Activated T-helper 9 cell treated with anti-CD3 and anti-CD28 coated beads, Interleukin-2, amount 50 U/mL, for 16 hours (primary cell): ENCODE measurements around the gene OR10G4.
"Not testable (repeated sequence)": the region's sequence is repeated elsewhere in the genome, so short reads cannot be mapped to it uniquely, and the experiment has no call there.

ENCODE experiments used
- DNase-seq: peaks from one replicate; pipeline ENCODE4 v3.0.0-alpha.2; 2020; ENCODE audit warnings: low read depth

OR10G4 gene, protein sequence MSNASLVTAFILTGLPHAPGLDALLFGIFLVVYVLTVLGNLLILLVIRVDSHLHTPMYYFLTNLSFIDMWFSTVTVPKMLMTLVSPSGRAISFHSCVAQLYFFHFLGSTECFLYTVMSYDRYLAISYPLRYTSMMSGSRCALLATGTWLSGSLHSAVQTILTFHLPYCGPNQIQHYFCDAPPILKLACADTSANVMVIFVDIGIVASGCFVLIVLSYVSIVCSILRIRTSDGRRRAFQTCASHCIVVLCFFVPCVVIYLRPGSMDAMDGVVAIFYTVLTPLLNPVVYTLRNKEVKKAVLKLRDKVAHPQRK

DNA sequence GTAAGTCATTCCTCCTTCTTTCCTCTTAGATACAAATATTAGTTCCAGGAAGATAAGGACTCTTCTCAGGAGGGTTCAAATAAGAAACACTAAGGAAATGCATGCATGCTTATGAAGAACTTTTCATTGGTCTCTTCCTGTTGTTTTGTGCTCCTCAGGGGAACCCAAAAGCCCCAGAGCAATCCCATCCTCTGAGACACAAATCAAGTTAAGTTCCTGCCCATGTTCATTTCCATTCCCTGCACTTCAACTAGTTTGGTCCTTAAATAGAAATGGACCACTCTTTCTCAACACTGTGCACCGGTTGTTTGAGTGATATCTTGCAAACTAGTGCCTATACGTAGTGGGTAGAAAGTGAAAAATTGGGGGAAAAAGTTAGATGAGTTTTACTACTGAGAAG is at the start of gene OR10G4:
Gene OR10G4 (plus strand): TSS at position 301 of the 400 bp plus-strand sequence. CDS start 2,578 bp downstream, outside the sequence.
- DNase-seq: no peak

DNA sequence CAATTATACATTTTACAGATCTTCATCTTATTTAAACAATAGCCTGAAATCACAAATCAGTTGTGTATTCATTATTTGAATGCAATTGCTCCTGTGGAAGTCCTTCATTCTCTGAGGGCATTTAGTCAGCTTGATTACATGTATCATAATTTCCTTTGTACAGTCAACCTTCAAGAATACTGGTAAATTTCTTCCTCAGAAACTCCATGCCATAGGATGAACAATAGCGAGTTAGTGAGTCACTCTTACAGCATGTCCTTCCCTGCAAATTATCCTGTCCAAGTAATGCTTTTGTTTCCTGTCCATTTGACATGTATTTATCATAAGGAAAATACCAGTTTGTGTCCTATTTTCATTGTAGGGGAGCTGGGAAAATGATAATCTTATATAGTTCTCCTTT is 39.0 kb upstream of the OR10G4 start:
- DNase-seq: no peak

DNA sequence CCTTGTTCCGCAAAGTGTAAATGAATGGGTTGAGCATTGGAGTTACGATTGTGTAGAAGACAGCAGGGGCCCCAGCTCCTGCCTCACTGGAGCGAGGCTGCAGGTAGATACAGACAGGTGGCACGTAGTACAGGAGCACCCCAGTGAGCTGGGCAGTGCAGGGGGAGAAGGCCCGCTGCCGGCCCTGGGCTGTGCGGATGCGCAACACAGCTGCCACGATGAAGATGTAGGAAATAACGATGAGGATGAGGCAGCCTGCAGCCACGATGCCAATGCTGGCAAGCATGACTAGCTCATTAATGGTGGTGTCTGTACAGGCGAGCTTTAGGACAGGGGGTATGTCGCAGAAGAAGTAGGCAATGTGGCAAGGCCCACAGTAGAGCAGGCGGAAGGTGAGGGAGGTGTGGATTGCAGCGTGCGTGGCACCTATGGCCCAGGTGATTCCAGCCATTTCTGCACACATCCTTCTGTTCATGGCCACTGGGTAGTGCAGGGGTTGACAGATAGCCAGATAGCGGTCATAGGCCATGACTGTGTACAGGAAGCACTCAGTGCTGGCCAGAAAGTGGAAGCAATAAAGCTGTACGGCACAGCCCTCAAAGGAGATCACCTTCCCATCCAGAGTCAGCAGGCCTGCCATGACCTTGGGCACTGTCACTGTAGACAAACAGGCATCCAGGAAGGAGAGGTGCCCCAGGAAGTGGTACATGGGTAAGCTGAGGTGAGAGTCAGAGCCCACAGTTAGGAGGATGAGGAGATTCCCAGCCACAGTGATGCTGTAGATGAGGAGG is 35.8 kb upstream of the OR10G4 start:
- no peak for DNase-seq

DNA sequence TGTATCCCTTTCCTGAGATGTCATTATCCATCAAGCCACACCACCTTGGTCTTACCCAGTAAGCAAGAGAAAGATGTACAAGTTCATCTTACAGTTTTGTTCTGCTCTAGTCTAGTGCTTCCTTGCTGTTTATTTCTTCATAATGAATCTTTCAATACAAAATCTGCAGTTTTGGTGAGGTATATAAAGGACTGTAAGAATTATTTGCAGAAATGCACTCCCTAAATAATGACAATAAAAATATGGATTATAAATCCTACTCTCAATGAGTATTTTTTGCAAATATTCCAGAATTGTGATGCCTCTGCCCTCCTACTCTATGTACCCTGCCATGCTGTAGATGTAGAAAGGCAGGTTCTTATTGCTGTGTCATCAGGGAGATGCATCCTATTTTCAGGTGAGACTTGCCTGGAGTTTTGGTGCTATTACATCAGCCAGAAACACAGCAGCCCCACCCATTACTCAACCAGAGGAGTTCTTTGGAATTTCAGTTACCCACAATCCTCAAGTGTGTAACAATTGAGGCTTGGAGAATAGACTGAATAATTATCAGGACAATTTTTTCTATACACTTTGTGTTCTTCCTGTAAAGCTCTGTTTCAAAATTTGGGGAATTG is 35.0 kb upstream of the OR10G4 start, which contains the start of gene OR10S1:
Gene OR10S1 (minus strand): TSS at position 51 of the 617 bp plus-strand sequence. CDS start 117 bp downstream, outside the sequence.
- no peak for DNase-seq

DNA sequence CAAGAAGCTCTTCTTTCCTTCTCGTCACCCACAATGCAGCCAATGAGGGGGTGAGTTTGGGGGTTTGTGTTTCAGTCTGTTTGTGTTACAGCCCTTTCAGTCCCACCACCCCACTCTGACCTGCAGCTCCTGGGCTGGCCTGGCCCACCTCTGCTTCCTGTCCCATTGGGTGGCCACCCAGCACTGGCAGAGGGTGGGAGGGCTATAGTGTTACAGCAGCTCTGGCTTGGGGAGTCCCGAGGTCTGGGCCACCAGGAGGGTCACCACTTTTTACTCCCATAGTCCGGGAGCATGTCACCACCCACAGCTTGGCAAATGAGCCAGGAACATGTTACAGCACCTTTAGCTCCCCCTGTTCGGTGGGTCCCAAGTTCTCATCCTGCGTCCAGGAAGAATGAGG is 33.5 kb upstream of the OR10G4 start:
- DNase-seq: no peak

DNA sequence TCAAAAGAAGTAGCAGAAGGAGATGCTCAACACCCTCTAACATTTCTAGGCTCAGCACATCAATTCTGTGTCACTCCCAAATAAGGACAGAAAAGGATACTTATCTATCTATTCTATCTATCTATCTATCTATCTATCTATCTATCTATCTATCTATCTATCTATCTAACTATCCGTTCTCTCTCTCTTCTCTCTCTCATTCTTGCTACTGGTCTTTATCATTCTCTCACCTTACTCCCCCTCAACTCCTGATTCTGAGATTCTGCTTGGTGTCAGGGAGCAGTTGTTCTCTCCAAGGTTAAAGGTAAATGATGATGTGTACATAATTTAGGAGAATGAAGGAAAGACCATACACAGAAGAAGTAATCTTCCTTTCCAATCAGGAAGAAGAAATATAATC is 17.7 kb upstream of the OR10G4 start, which contains the start of gene OR10G6:
Gene OR10G6 (minus strand): TSS at position 43 of the 400 bp plus-strand sequence. CDS start 0 bp downstream, at position 43.
- no peak for DNase-seq

DNA sequence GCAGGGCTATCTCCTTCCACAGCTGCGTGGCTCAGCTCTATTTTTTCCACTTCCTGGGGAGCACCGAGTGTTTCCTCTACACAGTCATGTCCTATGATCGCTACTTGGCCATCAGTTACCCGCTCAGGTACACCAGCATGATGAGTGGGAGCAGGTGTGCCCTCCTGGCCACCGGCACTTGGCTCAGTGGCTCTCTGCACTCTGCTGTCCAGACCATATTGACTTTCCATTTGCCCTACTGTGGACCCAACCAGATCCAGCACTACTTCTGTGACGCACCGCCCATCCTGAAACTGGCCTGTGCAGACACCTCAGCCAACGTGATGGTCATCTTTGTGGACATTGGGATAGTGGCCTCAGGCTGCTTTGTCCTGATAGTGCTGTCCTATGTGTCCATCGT is 3.0 kb downstream of the OR10G4 start:
- not testable (repeated sequence) for DNase-seq

DNA sequence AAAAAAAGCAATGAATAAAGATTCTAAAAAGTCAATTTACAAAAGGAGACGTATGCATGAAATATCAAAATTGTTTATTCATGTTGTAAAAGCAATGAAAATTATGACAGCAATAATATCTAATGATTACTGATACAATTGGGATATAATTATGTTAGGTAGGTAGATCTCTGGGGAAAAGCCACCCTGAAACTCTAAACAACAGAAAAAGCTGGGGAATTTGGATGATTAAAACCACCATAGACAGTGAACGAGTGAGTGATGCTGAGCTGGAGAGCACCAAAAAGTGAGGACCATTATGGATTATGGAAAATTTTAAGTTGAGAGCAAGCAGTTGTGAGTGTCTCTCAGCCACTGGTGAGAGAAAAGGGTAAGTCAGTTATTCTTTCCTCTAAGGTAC is 13.7 kb downstream of the OR10G4 start, which contains the start of gene OR10G8:
Gene OR10G8 (plus strand): TSS at position 301 of the 400 bp plus-strand sequence. CDS start 2,825 bp downstream, outside the sequence.
- no peak for DNase-seq

DNA sequence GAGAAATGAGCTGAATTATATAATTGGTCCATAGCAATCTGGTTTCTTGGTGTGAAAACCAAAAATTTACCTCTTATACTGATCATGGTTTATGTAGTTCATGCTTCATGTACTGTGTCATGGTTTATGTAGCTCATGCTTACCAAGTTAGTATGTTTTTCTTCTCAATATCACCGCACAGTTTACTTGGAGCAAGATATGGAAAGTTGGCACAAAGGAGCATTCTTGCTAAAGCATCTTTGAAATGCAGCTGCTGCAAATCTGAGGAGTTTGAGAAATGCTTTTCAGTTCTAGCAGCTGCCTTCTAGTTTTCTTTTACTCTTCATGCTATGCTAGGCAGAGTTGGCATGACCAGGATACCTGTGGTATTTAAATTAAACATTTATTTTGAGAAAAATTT is 23.9 kb downstream of the OR10G4 start:
- DNase-seq: no peak

DNA sequence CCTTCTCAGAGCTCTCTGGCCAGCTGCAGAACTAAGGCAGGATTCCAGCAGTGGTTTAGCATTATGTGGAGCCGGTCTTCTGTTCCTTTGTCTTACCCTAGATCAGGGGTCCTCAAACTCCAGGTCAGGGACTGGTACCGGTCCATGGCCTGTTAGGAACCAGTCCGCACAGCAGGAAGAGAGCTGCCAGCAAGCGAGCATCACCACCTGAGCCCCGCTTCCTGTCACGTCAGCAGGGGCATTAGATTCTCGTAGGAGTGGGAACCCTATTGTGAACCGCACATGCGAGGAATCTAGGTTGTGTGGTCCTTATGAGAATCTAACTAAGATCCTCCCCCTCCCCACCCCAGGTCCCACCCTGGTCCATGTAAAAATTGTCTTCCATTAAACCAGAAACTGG is 26.8 kb downstream of the OR10G4 start:
- no peak for DNase-seq

DNA sequence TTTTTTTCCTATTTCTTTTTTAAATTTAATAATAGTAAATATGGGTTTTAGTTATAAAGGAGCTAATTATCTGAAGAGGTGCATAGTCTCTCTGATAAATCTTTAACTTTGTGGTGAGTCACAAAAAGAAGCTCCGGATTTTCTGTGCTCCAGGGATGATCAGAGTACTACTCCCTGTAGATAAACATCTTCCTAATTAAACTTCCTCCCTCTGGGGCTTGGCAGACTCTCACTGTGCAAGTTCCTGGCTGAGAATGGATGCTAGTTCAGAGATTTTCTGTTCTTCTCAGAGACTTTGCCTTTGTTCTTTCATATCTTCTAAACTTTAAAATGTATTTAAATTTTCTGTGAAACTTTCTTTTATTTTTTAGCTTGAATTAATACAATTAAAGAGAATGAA is 28.5 kb downstream of the OR10G4 start, which contains the start of gene OR10G7:
Gene OR10G7 (minus strand): TSS at position 72 of the 400 bp plus-strand sequence. CDS start 2,324 bp downstream, outside the sequence.
- no peak for DNase-seq

DNA sequence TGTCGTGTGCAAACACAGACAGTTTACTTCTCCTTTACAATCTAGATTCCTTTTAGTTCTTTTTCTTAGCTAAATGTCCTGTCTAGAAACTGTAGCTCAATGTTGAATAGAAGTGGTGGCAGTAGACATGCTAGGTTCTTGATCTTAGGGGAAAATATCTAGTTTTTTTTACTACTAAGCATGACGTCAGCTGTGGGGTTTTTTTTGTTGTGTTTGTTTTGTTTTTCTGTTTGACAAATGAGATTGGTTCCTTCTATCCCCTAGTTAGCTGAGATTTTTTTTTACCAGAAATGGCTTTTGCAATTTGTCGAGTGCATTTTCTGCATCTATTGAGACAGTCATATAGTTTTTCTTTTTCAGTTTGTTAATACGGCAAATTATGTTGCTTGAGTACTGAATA is 30.6 kb downstream of the OR10G4 start:
- DNase-seq: no peak

DNA sequence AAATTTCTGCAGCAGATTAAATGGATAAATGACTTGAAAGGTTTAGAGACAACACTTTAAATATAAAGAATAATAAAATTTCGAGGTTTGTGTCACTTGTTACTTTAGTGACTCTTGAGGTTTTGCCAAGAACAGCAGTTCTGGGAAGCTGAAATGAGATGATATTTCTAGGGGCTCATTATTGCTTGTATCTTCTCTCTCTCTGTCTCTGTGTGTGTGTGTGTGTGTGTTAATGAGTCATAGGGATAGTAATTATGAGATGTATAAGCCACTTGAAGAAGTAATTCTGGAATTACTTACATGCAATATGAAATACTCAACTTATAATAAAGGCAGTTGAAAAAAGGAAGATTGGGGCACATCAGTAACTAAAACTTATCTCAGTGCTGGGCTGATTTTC is 38.0 kb downstream of the OR10G4 start:
- no peak for DNase-seq

DNA sequence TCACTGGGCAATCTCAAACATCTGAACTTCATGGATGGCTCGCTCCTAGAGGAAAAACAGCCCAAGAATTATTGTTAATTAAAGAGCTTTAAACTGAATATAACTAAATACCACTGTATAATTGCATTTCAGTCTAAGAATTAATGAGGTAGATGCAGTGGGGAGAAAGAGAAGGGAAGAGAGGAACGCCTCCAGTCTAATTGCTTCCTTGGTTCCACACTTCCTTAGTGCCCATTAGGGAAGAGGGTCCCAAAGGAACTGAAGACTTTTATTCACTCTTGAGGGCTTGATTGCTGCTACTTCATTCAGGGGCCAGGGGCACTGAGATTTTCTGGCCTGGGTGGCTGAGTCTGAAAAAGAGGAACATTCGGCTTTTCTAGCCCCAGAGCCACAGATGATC is 40.2 kb downstream of the OR10G4 start:
- no peak for DNase-seq
